ENCODE measurements around the gene PRAMEF5.
"Not testable (repeated sequence)": the region's sequence is repeated elsewhere in the genome, so short reads cannot be mapped to it uniquely, and the experiment has no call there.

Gene PRAMEF5

DNA sequence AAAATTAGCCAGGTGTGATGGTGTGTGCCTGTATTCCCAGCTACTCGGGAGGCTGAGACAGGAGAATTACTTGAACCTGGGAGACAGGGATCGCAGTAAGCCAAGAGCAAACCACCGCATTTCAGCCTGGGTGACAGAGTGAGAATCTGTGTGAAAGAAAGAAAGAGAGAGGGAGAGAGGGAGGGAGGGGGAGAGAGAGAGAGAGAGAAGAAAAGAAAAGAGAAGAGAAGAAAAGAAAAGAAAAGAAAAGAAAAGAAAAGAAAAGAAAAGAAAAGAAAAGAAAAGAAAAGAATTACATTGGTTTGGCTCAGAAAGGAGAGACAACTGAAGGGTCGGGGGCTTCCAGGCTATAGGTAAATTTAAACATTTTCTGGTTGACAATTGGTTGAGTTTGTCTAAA is 14.4 kb upstream of the PRAMEF5 start:
- not testable (repeated sequence) for H3K27me3 Mint-ChIP-seq (ENCODE audit: low read depth); H3K4me1 Mint-ChIP-seq (ENCODE audit: low read depth); H3K36me3 Mint-ChIP-seq (ENCODE audit: low read depth); H3K4me3 Mint-ChIP-seq; H3K27ac Mint-ChIP-seq; H3K9me3 Mint-ChIP-seq

DNA sequence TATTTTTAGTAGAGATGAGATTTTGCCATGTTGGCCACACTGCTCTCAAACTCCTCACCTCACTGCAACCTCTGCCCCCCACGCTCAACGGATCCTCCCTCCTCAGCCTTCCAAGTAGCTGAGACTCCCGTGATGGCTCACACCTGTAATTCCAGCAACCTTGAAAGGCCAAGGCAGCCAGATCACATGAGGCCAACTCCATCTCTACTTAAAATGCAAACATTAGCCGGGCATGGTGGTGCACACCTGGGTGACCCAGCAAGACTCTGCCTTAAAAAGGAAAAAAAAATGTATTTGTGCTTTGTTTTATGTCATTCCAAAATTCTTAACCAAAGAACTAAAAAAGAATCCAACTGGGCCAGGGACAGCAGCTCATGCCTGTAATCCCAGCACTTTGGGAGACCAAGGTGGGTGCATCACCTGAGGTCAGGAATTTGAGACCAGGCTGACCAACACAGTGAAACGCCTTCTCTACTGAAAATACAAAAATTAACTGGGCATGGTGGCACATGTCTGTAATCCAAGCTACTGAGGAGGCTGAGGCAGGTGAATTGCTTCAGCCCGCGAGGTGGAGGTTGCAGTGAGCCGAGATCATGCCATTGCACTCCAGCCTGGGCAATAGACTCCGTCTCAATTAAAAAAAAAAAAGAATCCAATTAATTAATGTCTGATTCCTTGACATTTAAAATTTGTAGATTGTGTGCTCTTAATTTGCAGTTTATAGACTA is 10.3 kb upstream of the PRAMEF5 start:
- not testable (repeated sequence) for H3K4me3 Mint-ChIP-seq; H3K9me3 Mint-ChIP-seq; H3K36me3 Mint-ChIP-seq (ENCODE audit: low read depth); H3K4me1 Mint-ChIP-seq (ENCODE audit: low read depth); H3K27me3 Mint-ChIP-seq (ENCODE audit: low read depth); H3K27ac Mint-ChIP-seq

DNA sequence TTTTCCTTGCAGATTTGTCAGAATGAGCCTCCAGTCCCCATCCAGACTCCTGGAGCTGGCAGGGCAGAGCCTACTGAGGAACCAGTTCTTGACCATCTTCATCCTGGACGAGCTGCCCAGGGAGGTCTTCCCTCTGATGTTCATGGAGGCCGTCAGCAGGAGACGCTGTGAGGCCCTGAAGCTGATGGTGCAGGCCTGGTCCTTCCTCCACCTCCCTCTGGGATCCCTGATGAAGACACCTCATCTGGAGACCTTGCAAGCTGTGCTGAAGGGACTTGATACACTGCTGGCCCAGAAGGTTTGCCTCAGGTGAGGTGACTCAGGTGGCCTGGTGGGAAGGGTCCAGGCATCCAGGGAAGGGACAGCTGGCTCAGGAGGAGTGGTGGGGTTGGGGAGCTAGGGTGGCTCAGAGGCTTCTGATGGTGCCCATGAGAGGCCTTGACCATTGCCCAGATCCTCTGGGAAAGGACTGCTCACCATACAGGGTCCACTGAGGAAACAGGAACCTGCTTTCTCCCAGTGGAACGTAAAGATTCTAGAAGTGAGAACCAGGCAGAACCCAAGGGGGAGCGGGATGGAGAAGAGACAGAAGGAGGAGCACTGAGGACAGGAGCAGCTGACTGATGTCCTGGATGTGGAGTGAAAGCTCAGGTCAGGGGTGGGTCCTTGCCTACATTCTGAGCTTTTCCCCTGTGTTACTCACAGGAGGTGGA is 8.0 kb upstream of the PRAMEF5 start:
- not testable (repeated sequence) for H3K4me1 Mint-ChIP-seq (ENCODE audit: low read depth); H3K36me3 Mint-ChIP-seq (ENCODE audit: low read depth); H3K4me3 Mint-ChIP-seq

DNA sequence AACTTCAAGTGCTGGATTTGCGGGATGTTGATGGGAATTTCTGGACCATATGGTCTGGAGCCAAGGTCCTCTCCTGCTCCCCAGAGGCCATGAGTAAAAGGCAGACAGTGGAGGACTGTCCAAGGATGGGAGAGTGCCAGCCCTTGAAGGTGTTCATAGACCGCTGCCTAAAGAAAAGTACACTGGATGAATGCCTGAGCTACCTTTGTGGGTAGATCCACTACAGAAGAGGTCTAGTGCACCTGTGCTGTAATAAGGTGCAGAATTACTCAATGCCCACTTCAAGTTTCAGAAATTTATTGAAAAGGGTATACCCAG is 7.5 kb upstream of the PRAMEF5 start:
- not testable (repeated sequence) for H3K36me3 Mint-ChIP-seq (ENCODE audit: low read depth); H3K4me3 Mint-ChIP-seq; H3K4me1 Mint-ChIP-seq (ENCODE audit: low read depth); H3K27ac Mint-ChIP-seq; H3K27me3 Mint-ChIP-seq (ENCODE audit: low read depth); H3K9me3 Mint-ChIP-seq

More for the DNA sequence above, 8.0 kb upstream of the PRAMEF5 start:
- H3K9me3 Mint-ChIP-seq; H3K27ac Mint-ChIP-seq; H3K27me3 Mint-ChIP-seq (ENCODE audit: low read depth): not testable (repeated sequence)

DNA sequence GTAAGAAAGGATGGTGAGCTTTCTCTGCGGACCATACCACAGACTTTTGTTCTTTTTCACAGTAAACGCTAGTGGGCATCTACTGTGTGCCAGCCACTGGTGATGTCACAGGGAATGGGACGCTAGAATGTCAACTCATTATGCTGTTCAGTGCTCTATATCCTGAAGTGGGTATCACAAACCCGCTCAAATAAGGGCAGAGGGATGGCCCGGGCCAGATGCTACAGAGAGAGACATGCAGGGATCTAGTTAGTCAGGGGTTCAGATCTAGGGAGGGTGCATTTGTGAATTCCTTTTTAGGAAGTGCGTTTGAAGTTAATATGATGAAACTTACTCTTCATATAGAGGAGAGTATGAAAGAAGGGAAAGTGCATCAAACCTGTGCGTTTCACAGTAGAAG is 6.9 kb upstream of the PRAMEF5 start:
- not testable (repeated sequence) for H3K27ac Mint-ChIP-seq; H3K4me1 Mint-ChIP-seq (ENCODE audit: low read depth); H3K9me3 Mint-ChIP-seq; H3K36me3 Mint-ChIP-seq (ENCODE audit: low read depth); H3K27me3 Mint-ChIP-seq (ENCODE audit: low read depth); H3K4me3 Mint-ChIP-seq

DNA sequence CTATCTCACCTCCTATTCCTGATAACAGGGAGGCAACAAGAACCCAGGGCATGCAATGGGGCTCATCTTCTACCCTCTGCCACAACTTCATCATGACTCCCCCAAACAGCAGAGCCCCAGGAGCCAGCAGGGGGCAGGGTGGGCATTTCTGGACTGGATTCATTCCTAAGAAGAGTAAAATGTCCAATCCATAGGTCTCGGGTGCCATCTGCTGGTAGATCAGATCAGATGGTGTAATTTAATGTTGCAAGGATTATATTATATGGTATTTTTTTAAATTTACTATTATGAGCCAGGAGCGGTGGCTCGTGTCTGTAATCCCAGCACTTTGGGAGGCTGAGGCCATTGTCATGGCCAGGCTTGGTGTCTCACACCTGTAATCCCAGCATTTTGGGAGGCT is 11.1 kb downstream of the PRAMEF5 start:
- not testable (repeated sequence) for H3K27ac Mint-ChIP-seq; H3K9me3 Mint-ChIP-seq; H3K36me3 Mint-ChIP-seq (ENCODE audit: low read depth); H3K27me3 Mint-ChIP-seq (ENCODE audit: low read depth); H3K4me1 Mint-ChIP-seq (ENCODE audit: low read depth); H3K4me3 Mint-ChIP-seq

DNA sequence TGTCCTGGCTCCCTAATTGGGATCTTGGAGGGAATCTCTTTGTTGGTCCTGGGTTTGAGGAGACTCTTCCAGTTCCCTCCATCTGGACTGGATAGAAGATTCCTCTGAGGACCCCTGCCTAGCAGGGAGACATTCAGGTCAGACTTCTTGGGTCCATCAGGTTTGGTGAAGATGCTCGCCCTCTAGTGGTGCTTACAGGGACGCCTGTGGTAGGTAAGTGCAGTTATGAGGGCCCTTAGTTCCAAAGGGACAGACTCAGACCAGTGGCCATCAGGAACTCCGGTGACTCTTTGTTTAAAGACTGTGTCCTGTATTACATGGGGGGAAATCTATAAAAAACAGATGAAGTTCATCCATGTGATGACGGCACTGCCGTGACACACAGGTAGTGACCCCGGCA is 23.0 kb downstream of the PRAMEF5 start:
- not testable (repeated sequence) for H3K27ac Mint-ChIP-seq; H3K4me3 Mint-ChIP-seq; H3K9me3 Mint-ChIP-seq; H3K36me3 Mint-ChIP-seq (ENCODE audit: low read depth); H3K27me3 Mint-ChIP-seq (ENCODE audit: low read depth); H3K4me1 Mint-ChIP-seq (ENCODE audit: low read depth)

DNA sequence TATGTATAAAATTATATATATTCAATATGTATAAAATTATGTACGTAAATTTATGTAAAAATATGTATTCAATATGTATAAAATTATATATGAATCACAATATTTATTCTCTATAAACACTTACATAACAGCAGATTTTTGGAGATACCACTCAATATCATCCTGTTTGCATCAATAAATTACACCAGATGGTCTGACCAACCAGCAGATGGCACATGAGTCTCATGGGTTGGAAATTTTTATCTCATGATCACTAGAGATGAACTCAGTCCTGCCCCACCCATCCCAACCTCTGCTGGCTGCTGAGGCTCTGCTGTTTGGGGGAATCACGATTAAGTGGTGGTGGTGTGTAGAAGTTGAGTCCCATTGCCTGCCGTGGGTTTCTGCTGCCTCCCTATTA is 25.6 kb downstream of the PRAMEF5 start:
- H3K27me3 Mint-ChIP-seq (ENCODE audit: low read depth); H3K27ac Mint-ChIP-seq; H3K4me3 Mint-ChIP-seq; H3K9me3 Mint-ChIP-seq; H3K36me3 Mint-ChIP-seq (ENCODE audit: low read depth); H3K4me1 Mint-ChIP-seq (ENCODE audit: low read depth): not testable (repeated sequence)

DNA sequence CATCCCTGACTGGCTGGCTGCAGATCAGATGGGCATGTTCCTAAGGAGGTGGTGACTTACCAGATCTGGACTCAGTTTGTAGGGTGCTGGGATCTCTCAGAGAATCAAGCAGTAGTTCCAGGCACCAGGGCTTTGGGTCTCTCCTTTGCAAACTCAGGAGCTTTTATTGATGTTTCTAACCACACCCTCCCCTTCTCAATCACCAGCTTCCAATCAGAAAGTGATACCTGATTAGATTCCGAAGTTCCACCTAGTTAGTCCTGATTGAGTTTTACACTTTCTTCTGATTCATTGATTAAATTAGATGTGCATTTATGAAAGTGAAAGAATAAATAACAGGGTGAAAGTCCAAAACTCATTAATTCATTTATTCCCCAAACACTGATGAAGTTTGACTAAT is 31.0 kb downstream of the PRAMEF5 start, which contains the start of gene PRAMEF8:
Gene PRAMEF8, minus strand, starts transcription at position 101 of the 400 bp plus-strand sequence. CDS start 1,046 bp downstream, outside the sequence.
- not testable (repeated sequence) for H3K4me1 Mint-ChIP-seq (ENCODE audit: low read depth); H3K27ac Mint-ChIP-seq; H3K27me3 Mint-ChIP-seq (ENCODE audit: low read depth); H3K36me3 Mint-ChIP-seq (ENCODE audit: low read depth); H3K4me3 Mint-ChIP-seq; H3K9me3 Mint-ChIP-seq

DNA sequence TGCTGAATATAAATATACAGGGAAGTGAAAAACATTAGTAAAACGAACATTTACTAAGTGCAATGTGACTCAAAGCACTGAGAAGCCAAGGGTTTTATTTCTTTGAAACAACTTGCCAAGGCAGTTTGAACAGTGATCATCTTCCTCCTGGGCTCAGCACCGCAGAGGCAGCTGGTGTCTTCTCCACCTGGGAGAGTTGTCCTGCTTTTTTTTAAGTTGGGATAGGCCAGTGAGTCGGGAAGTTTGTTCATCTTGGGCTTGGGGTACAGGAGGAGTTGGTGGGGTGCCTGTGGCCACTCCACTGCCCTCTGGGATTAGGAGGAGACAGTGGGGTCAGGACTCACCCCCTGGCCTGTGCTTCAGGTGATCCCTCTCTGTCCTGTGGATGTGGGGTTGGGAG is 35.0 kb downstream of the PRAMEF5 start:
- not testable (repeated sequence) for H3K27me3 Mint-ChIP-seq (ENCODE audit: low read depth); H3K4me3 Mint-ChIP-seq; H3K27ac Mint-ChIP-seq; H3K4me1 Mint-ChIP-seq (ENCODE audit: low read depth); H3K36me3 Mint-ChIP-seq (ENCODE audit: low read depth); H3K9me3 Mint-ChIP-seq

DNA sequence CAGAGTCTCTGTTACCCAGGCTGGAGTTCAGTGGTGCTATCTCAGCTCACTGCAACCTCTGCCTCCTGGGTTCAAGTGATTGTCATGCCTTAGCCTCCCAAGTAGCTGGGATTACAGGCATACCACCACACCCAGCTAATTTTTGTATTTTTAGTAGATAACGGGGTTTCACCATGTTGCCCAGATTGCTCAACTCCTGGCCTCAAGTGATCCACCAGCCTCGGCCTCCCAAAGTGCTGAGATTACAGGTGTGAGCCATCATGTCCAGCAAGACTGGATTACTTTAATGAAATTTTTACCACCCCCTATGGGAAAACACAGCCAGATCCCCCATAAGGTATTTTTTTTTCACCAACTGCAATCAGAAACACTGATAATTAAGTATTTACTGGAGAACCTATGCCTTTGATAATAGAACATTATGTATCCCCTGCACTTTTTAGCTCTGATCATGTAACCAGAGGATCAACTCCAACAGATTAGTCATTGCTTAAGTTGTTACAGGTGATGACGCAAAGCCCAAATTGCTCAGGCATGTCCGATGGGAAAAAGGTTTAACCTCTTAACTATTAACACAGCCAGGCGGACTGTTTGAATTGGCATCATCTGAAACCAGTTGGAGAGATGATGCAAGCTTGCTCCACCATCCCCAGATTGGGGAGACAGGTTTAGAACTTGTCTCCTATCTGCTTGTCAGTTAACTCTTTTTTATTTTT is 43.4 kb downstream of the PRAMEF5 start:
- H3K9me3 Mint-ChIP-seq; H3K27me3 Mint-ChIP-seq (ENCODE audit: low read depth); H3K36me3 Mint-ChIP-seq (ENCODE audit: low read depth); H3K4me3 Mint-ChIP-seq; H3K27ac Mint-ChIP-seq; H3K4me1 Mint-ChIP-seq (ENCODE audit: low read depth): not testable (repeated sequence)

DNA sequence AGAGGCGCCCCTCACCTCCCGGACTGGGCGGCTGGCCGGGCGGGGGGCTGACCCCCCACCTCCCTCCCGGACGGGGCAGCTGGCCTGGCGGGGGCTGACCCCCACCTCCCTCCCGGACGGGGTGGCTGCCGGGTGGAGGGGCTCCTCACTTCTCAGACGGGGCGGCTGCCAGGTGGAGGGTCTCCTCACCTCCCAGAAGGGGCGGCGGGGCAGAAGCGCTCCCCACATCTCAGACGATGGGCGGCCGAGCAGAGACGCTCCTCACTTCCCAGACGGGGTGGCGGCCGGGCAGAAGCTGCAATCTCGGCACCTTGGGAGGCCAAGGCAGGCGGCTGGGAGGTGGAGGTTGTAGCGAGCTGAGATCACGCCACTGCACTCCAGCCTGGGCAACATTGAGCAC is 44.7 kb downstream of the PRAMEF5 start:
- H3K4me3 Mint-ChIP-seq; H3K4me1 Mint-ChIP-seq (ENCODE audit: low read depth); H3K36me3 Mint-ChIP-seq (ENCODE audit: low read depth); H3K27me3 Mint-ChIP-seq (ENCODE audit: low read depth); H3K27ac Mint-ChIP-seq; H3K9me3 Mint-ChIP-seq: not testable (repeated sequence)

DNA sequence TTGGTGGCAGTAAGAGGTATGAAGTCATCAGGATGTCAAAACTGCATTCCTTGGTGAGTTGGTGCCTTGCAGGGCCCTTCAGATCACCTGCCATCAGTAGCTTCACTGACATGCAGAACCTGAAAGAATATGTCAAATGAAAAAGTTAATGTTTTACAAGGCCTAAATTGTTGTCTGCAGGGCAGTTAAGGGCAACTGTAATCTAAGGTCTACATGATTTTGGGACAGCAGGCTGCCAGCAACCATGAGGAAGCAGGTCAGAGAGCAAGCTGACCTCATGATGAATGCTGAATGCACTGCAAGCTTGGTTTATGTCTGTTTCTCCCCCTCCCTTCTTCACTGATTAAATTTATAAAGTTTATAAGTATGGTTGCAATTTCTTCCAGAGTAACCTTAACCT is 48.2 kb downstream of the PRAMEF5 start:
- not testable (repeated sequence) for H3K4me3 Mint-ChIP-seq; H3K4me1 Mint-ChIP-seq (ENCODE audit: low read depth); H3K27ac Mint-ChIP-seq; H3K36me3 Mint-ChIP-seq (ENCODE audit: low read depth); H3K27me3 Mint-ChIP-seq (ENCODE audit: low read depth); H3K9me3 Mint-ChIP-seq

DNA sequence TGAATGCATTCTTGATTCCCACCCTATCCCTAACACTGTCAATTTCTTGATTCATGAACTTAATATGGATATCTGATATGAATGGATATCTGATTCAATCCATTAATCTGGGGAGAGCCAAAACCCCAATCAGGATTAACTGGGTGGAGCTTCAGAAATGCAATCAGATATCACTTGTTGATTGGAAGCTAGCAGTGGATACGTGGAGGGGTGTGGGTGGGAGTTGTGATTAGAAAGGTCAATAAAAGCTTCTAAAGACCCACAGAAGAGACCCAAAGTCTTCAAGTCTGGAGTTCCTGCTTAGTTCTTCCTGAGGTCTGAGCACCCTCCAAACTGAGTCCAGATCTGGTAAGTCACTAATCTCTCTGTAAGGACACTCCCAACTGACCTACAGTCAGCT is 49.2 kb downstream of the PRAMEF5 start, which contains the start of gene PRAMEF33:
Gene PRAMEF33, plus strand, starts transcription at position 301 of the 400 bp plus-strand sequence. CDS start 2,416 bp downstream, outside the sequence.
- not testable (repeated sequence) for H3K4me3 Mint-ChIP-seq; H3K36me3 Mint-ChIP-seq (ENCODE audit: low read depth); H3K9me3 Mint-ChIP-seq; H3K4me1 Mint-ChIP-seq (ENCODE audit: low read depth); H3K27me3 Mint-ChIP-seq (ENCODE audit: low read depth); H3K27ac Mint-ChIP-seq
